ENCODE measurements around the gene ADPRHL1.

GRCh38 chr13:113491418-113491883 is 38.2 kb upstream of the ADPRHL1 start:
- TF ChIP-seq EZH2 (IDR thresholded peaks at IDR 0.05) = no peak
- no peak for TF ChIP-seq CTCF (IDR thresholded peaks at IDR 0.05)
